HEK293 (cell line): ENCODE results near the gene TNFRSF17.

Source experiments
- CTCF ChIA-PET: fragments of 350-600 bp; formaldehyde crosslinking; extraction: SDS; loops from one replicate; lab custom pipeline; 2021; ENCODE audit warnings: antibody characterized with exemption; lab: Yijun Ruan, JAX
- POLR2A ChIA-PET: fragments of 300-600 bp; formaldehyde crosslinking; extraction: SDS; loops from one replicate; lab custom pipeline; 2020; ENCODE audit warnings: antibody characterized with exemption, inconsistent platforms; lab: Yijun Ruan, JAX
- H3K27ac ChIP-seq: fragments of 200-500 bp; sonication (Bioruptor generic); 2 replicates; pipeline ENCODE4 v1.5.1; 2014; ENCODE audit warnings: low read depth, low read length, control low read depth, inconsistent platforms; ENCODE audit errors: extremely low read depth
- H3K36me3 ChIP-seq, 2 experiments: fragments of 200-500 bp in 1 of 2; sonication (Bioruptor generic) in 1 of 2; 1 replicate in 1 of 2; 2 replicates in 1 of 2; pipeline ENCODE4 v1.5.1; 2014 to 2017; ENCODE audit warnings: inconsistent platforms in 2 of 2, low read length in 2 of 2; ENCODE audit not compliant: control insufficient read depth in 2 of 2, insufficient read depth in 1 of 2
- H3K4me1 ChIP-seq: fragments of 200-500 bp; sonication (Bioruptor generic); 2 replicates; pipeline ENCODE4 v1.5.1; 2014; ENCODE audit warnings: mild to moderate bottlenecking, low read length, inconsistent platforms; ENCODE audit not compliant: control insufficient read depth, insufficient read depth
- H3K4me3 ChIP-seq: 2 replicates; pipeline ENCODE4 v1.5.1; 2011; ENCODE audit warnings: low read depth, mild to moderate bottlenecking, control low read depth, low read length, moderate library complexity
- H3K9me3 ChIP-seq: fragments of 200-500 bp; sonication (Bioruptor generic); 2 replicates; pipeline ENCODE4 v1.5.1; 2014; ENCODE audit warnings: low read depth, low read length, inconsistent platforms; ENCODE audit not compliant: control insufficient read depth, insufficient read depth
- IKZF3 ChIP-seq: fragments of 450-650 bp; IDR thresholded peaks from 2 replicates; pipeline ENCODE4 v1.5.0; 2018; ENCODE audit warnings: missing biosample characterization, mild to moderate bottlenecking, missing genetic modification characterization, moderate library complexity
- MYNN ChIP-seq: fragments of 450-650 bp; formaldehyde crosslinking; IDR thresholded peaks from 2 replicates; pipeline ENCODE4 v1.5.1; 2016; ENCODE audit warnings: missing biosample characterization, missing genetic modification characterization, borderline replicate concordance
- PRDM1 ChIP-seq: fragments of 450-650 bp; formaldehyde crosslinking; IDR thresholded peaks from 2 replicates; pipeline ENCODE4; 2016; ENCODE audit warnings: missing biosample characterization, missing genetic modification characterization
- TSHZ1 ChIP-seq: fragments of 450-650 bp; formaldehyde crosslinking; IDR thresholded peaks from 2 replicates; pipeline ENCODE4 v1.5.1; 2016; ENCODE audit warnings: missing biosample characterization, missing genetic modification characterization, borderline replicate concordance
- ZFP37 ChIP-seq: fragments of 450-650 bp; formaldehyde crosslinking; IDR thresholded peaks from 2 replicates; pipeline ENCODE4 v1.5.1; 2016; ENCODE audit warnings: missing biosample characterization, missing genetic modification characterization
- ZNF2 ChIP-seq: fragments of 450-650 bp; formaldehyde crosslinking; IDR thresholded peaks from 2 replicates; pipeline ENCODE4 v1.5.1; 2016; ENCODE audit warnings: missing biosample characterization, missing genetic modification characterization
- ZNF280C ChIP-seq: fragments of 450-650 bp; formaldehyde crosslinking; IDR thresholded peaks from 2 replicates; pipeline ENCODE4 v1.5.1; 2016; ENCODE audit warnings: missing biosample characterization, missing genetic modification characterization
- ZNF423 ChIP-seq: fragments of 450-650 bp; formaldehyde crosslinking; IDR thresholded peaks from 2 replicates; pipeline ENCODE4 v1.5.1; 2016; ENCODE audit warnings: missing biosample characterization, missing genetic modification characterization
- ZNF530 ChIP-seq: fragments of 450-650 bp; formaldehyde crosslinking; IDR thresholded peaks from 2 replicates; pipeline ENCODE4 v1.5.1; 2016; ENCODE audit warnings: low read depth, missing biosample characterization, missing genetic modification characterization
- ZNF549 ChIP-seq: fragments of 450-650 bp; IDR thresholded peaks from 2 replicates; pipeline ENCODE4 v1.5.1; 2018; ENCODE audit warnings: missing biosample characterization, missing genetic modification characterization, mild to moderate bottlenecking, inconsistent platforms, moderate library complexity
- ZNF596 ChIP-seq: fragments of 450-650 bp; IDR thresholded peaks from 2 replicates; pipeline ENCODE4 v1.5.0; 2018; ENCODE audit warnings: missing biosample characterization, mild to moderate bottlenecking, missing genetic modification characterization, moderate library complexity
- ZNF654 ChIP-seq: fragments of 450-650 bp; formaldehyde crosslinking; IDR thresholded peaks from 2 replicates; pipeline ENCODE4 v1.5.1; 2016; ENCODE audit warnings: low read depth, missing biosample characterization, missing genetic modification characterization
- ZNF677 ChIP-seq: fragments of 450-650 bp; IDR thresholded peaks from 2 replicates; pipeline ENCODE4 v1.5.0; 2018; ENCODE audit warnings: missing biosample characterization, mild to moderate bottlenecking, missing genetic modification characterization, moderate library complexity
- ZNF785 ChIP-seq: fragments of 450-650 bp; formaldehyde crosslinking; IDR thresholded peaks from 2 replicates; pipeline ENCODE4 v1.5.1; 2016; ENCODE audit warnings: missing biosample characterization, missing genetic modification characterization
- TF ChIP-seq, protein P1 (sequence below): fragments of 450-650 bp; formaldehyde crosslinking; conservative IDR thresholded peaks from 2 replicates; pipeline ENCODE4 v1.5.1; 2016; ENCODE audit warnings: low read depth, missing biosample characterization, missing genetic modification characterization
- TF ChIP-seq, protein P2 (sequence below): fragments of 450-650 bp; formaldehyde crosslinking; conservative IDR thresholded peaks from 2 replicates; pipeline ENCODE4 v1.5.1; 2016; ENCODE audit warnings: low read depth, missing biosample characterization, missing genetic modification characterization

Gene TNFRSF17

DNA sequence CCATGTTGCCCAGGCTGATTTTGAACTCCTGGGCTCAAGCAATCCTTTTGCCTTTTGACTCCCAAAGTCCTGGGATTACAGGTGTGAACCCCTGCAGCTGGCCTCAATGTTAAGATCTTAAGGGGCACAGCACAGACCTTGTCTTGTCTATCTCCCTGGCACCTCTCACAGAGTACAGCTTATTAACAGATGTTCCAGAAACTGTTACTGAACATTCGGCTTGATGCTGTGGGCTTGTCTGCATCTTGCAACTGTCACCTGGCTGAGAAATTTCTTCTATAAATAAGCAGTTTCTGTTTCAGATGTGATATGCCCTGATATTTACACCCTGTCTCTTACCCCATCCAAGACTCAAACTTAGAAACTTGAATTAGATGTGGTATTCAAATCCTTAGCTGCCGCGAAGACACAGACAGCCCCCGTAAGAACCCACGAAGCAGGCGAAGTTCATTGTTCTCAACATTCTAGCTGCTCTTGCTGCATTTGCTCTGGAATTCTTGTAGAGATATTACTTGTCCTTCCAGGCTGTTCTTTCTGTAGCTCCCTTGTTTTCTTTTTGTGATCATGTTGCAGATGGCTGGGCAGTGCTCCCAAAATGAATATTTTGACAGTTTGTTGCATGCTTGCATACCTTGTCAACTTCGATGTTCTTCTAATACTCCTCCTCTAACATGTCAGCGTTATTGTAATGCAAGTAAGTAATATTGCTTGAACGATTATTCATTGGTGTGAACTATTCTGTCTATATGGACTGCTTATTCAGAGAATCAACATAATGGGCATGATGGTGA, at the start of gene TNFRSF17:
Gene TNFRSF17 (plus strand): TSS at position 450 of the 791 bp plus-strand sequence. CDS start 115 bp downstream, at position 565.
- H3K4me3 ChIP-seq = no peak within 1 kb of the TSS
- no peaks in the 10 kb centered on the region for H3K9me3 ChIP-seq
- H3K27ac ChIP-seq = no peak within 1 kb of the TSS
- ChIA-PET CTCF (interaction anchor here (0.6 to 1.6 kb wide), 3 partner anchors 100 to 863 kb away, joined by 3 to 6 read pairs (median 4); no protein-coding TSS in a partner anchor), POLR2A (interaction anchor here (0.6 kb wide), 1 partner anchor 31 kb away, joined by 6 read pairs; no protein-coding TSS in a partner anchor)
- TF ChIP-seq ZNF677 (tag by site-specific recombination) = peak; percentile 77
- no peak for TF ChIP-seq ZNF785
- H3K4me1 ChIP-seq = no peaks in the 10 kb centered on the region
- no peaks in the 10 kb centered on the region for H3K36me3 ChIP-seq

DNA sequence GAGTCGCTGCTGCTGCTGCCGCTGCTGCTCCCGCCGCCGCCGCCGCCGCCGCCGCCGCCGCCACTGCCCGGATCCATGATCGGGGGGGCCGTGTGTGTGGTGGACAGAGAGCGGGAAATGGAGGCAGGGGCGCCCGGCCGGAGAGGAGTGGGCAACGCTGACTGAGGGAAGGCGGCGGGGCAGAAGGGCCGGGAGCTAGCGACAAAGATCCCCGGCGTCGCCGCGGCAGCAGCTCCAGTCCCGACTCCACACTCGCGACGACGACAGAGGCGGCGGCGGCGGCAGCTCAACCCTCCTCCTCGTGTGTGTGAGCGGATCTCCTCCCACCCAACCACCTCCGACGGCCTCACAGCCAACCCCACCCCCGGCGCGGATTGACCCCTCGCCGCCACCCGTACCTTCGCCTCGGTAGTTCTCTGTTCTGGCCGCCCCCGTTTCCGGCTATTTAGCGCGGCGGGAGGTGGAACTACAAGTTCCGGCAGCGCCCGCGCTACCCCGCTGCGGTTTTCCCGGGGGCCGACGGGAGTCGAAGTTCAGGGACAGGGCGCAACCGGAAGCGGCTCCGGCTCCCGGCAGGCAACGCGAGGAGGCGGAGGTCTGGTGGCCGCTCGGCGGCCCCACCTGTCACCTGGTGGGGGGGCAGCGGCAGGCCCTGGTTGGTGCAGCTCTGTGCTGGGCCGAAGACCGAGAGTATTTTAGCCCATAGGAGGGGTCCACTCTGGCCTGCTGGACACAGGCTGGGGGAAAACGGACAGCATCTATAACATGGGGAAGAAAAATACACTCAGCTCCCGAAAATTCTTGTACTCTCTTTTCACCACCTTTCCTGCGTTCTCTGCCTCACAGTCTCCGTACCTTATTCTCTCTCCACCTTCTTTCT, 49.1 kb upstream of the TNFRSF17 start, which contains the start of gene GSPT1:
Gene GSPT1 (minus strand): TSS at position 313 of the 880 bp plus-strand sequence. CDS start 236 bp downstream, at position 77.
- Histone ChIP-seq H3K36me3 (peaks cover 5 to 13% of the 10 kb centered on the region in 2 experiments; a peak in 2 of 3 replicates), H3K4me3 (peak within 1 kb of the TSS; percentile 86), H3K27ac (peak within 1 kb of the TSS; percentile 84), H3K9me3 (no peaks in the 10 kb centered on the region), H3K4me1 (peaks cover 6% of the 10 kb centered on the region)
- ChIA-PET CTCF (interaction anchor here (0.6 to 1.1 kb wide), 6 partner anchors 31 to 238 kb away, joined by 3 to 4 read pairs (median 3); no protein-coding TSS in a partner anchor), POLR2A (interaction anchor here (0.5 to 2.0 kb wide), 12 partner anchors 9 to 1049 kb away, joined by 3 to 9 read pairs (median 4); partner anchors contain the start of genes RSL1D1, SNX29 and TXNDC11)
- TF ChIP-seq MYNN (tag by site-specific recombination) = no peak
- TF ChIP-seq ZNF2 (tag by site-specific recombination) = peak; percentile 98
- TF ChIP-seq ZNF654 (tag by site-specific recombination) = no peak
- TF ChIP-seq ZFP37 (tag by site-specific recombination) = no peak; the same call in 1 of the 2 replicates
- TF ChIP-seq, protein P1, sequence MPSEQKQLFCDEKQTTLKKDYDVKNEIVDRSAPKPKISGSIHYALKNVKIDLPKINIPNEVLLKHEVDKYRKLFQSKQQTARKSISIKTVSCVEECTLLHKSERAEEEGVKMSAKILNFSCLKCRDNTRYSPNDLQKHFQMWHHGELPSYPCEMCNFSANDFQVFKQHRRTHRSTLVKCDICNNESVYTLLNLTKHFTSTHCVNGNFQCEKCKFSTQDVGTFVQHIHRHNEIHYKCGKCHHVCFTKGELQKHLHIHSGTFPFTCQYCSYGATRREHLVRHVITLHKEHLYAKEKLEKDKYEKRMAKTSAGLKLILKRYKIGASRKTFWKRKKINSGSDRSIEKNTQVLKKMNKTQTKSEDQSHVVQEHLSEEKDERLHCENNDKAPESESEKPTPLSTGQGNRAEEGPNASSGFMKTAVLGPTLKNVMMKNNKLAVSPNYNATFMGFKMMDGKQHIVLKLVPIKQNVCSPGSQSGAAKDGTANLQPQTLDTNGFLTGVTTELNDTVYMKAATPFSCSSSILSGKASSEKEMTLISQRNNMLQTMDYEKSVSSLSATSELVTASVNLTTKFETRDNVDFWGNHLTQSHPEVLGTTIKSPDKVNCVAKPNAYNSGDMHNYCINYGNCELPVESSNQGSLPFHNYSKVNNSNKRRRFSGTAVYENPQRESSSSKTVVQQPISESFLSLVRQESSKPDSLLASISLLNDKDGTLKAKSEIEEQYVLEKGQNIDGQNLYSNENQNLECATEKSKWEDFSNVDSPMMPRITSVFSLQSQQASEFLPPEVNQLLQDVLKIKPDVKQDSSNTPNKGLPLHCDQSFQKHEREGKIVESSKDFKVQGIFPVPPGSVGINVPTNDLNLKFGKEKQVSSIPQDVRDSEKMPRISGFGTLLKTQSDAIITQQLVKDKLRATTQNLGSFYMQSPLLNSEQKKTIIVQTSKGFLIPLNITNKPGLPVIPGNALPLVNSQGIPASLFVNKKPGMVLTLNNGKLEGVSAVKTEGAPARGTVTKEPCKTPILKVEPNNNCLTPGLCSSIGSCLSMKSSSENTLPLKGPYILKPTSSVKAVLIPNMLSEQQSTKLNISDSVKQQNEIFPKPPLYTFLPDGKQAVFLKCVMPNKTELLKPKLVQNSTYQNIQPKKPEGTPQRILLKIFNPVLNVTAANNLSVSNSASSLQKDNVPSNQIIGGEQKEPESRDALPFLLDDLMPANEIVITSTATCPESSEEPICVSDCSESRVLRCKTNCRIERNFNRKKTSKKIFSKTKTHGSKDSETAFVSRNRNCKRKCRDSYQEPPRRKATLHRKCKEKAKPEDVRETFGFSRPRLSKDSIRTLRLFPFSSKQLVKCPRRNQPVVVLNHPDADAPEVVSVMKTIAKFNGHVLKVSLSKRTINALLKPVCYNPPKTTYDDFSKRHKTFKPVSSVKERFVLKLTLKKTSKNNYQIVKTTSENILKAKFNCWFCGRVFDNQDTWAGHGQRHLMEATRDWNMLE = peak; percentile 60
- TF ChIP-seq ZNF423 = no peak
- TF ChIP-seq PRDM1 (tag by site-specific recombination) = no peak
- TF ChIP-seq ZNF280C (tag by site-specific recombination) = no peak
- TF ChIP-seq, protein P2, sequence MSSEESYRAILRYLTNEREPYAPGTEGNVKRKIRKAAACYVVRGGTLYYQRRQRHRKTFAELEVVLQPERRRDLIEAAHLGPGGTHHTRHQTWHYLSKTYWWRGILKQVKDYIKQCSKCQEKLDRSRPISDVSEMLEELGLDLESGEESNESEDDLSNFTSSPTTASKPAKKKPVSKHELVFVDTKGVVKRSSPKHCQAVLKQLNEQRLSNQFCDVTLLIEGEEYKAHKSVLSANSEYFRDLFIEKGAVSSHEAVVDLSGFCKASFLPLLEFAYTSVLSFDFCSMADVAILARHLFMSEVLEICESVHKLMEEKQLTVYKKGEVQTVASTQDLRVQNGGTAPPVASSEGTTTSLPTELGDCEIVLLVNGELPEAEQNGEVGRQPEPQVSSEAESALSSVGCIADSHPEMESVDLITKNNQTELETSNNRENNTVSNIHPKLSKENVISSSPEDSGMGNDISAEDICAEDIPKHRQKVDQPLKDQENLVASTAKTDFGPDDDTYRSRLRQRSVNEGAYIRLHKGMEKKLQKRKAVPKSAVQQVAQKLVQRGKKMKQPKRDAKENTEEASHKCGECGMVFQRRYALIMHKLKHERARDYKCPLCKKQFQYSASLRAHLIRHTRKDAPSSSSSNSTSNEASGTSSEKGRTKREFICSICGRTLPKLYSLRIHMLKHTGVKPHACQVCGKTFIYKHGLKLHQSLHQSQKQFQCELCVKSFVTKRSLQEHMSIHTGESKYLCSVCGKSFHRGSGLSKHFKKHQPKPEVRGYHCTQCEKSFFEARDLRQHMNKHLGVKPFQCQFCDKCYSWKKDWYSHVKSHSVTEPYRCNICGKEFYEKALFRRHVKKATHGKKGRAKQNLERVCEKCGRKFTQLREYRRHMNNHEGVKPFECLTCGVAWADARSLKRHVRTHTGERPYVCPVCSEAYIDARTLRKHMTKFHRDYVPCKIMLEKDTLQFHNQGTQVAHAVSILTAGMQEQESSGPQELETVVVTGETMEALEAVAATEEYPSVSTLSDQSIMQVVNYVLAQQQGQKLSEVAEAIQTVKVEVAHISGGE (tag by site-specific recombination) = peak; percentile 95
- no peak for TF ChIP-seq ZNF530 (tag by site-specific recombination)
- no peak for TF ChIP-seq ZNF549 (tag by site-specific recombination)
- no peak for TF ChIP-seq ZNF596 (tag by site-specific recombination)
- TF ChIP-seq TSHZ1 = no peak
- no peak for TF ChIP-seq IKZF3 (tag by site-specific recombination)
